AG04450 (cell line): ENCODE results near the gene TCEA2. TPM values are rescaled to one million over a fixed set of nuclear protein-coding genes. Genes with fewer than 3 reads are reported as not detected.

Source experiments
- CTCF ChIA-PET: fragments of 300-600, 350-600 bp; formaldehyde crosslinking; extraction: SDS; loops from one replicate; lab custom pipeline; 2022; ENCODE audit warnings: antibody characterized with exemption, inconsistent platforms; lab: Charles Lee
- POLR2A ChIA-PET: fragments of 350-600 bp; formaldehyde crosslinking; extraction: SDS; loops from one replicate; lab custom pipeline; 2021; ENCODE audit warnings: antibody characterized with exemption, inconsistent platforms; lab: Yijun Ruan, JAX
- DNase-seq: peaks from one replicate; pipeline ENCODE4 v3.0.0-alpha.2; 2011; ENCODE audit warnings: low read depth, low spot score
- H3K27ac ChIP-seq: one replicate; pipeline ENCODE4 v1.5.1; 2012; ENCODE audit warnings: low read depth, low read length, control low read depth
- H3K27me3 ChIP-seq: one replicate; pipeline ENCODE4 v1.6.0; 2012; ENCODE audit warnings: low read length; ENCODE audit not compliant: control insufficient read depth, insufficient read depth
- H3K4me3 ChIP-seq: 2 replicates; pipeline ENCODE4 v1.5.1; 2011; ENCODE audit warnings: mild to moderate bottlenecking, low read depth, low read length, control low read depth
- H3K9me3 ChIP-seq: 2 replicates; pipeline ENCODE4 v1.5.1; 2012; ENCODE audit warnings: low read length; ENCODE audit not compliant: control insufficient read depth, insufficient read depth
- CTCF ChIP-seq: IDR thresholded peaks from 2 replicates; pipeline ENCODE4 v1.5.1; 2011; ENCODE audit warnings: low read depth, low read length, control low read depth, inconsistent platforms
- polyA plus RNA-seq: library from polyadenylated mRNA; depleted of rRNA; stranded (reverse); fragments of >200 nt; gene quantifications from 2 replicates; pipeline ENCODE4 v1.2.3, GENCODE V29; 2011

Gene TCEA2
- polyA plus RNA-seq, 1 experiment = 12.8 TPM

GRCh38 chr20:64045346-64046011, 17.5 kb upstream of the TCEA2 start:
- no peaks in the 10 kb centered on the region; the same call in 1 of the 2 replicates for H3K9me3 ChIP-seq
- no peak overlapping the region for H3K27ac ChIP-seq
- POLR2A ChIA-PET = no interaction called here
- peaks cover 65% of the 10 kb centered on the region for H3K27me3 ChIP-seq
- CTCF ChIA-PET = no interaction called here
- TF ChIP-seq CTCF = no peak
- no peak overlapping the region for H3K4me3 ChIP-seq
- no peak for DNase-seq

- Histone ChIP-seq H3K27ac (no peak overlapping the region), H3K4me3 (no peak overlapping the region), H3K27me3 (peaks cover 61% of the 10 kb centered on the region), H3K9me3 (no peaks in the 10 kb centered on the region; the same call in 1 of the 2 replicates)
- CTCF ChIA-PET = no interaction called here
- no peak for TF ChIP-seq CTCF
- POLR2A ChIA-PET = no interaction called here
- no peak for DNase-seq
Observed at GRCh38 chr20:64047046-64047389, 16.0 kb upstream of the TCEA2 start.

- ChIA-PET POLR2A (no interaction called here), CTCF (no interaction called here)
- H3K27me3 ChIP-seq = peaks cover 62% of the 10 kb centered on the region
- DNase-seq = no peak
- no peaks in the 10 kb centered on the region; the same call in 1 of the 2 replicates for H3K9me3 ChIP-seq
- TF ChIP-seq CTCF = no peak
- H3K4me3 ChIP-seq = no peak overlapping the region
- H3K27ac ChIP-seq = no peak overlapping the region
Observed at GRCh38 chr20:64047968-64048401, 15.0 kb upstream of the TCEA2 start.

GRCh38 chr20:64048402-64049044, 14.5 kb upstream of the TCEA2 start:
- Histone ChIP-seq H3K27me3 (peaks cover 60% of the 10 kb centered on the region), H3K4me3 (no peak overlapping the region), H3K27ac (no peak overlapping the region), H3K9me3 (no peaks in the 10 kb centered on the region; the same call in 1 of the 2 replicates)
- DNase-seq = no peak
- ChIA-PET POLR2A (no interaction called here), CTCF (no interaction called here)
- no peak for TF ChIP-seq CTCF
